Upper lobe of left lung (tissue), 6 donors: ENCODE results near the gene SRBD1. TPM values are rescaled to one million over a fixed set of nuclear protein-coding genes. Genes with fewer than 3 reads are reported as not detected.

Source experiments
- ATAC-seq, 2 donors: fragments of 200-7000 bp; cut with Tn5 transposase; one replicate each; pipeline ENCODE4 v1.9.1; 2022; ENCODE audit warnings: mild to moderate bottlenecking in 2 of 2, moderate library complexity in 2 of 2; ENCODE audit not compliant: low FRiP score in 2 of 2
- DNase-seq, 2 donors: peaks; one replicate each; pipeline ENCODE4 v3.0.0-alpha.2; 2019 to 2020
- H3K27ac ChIP-seq, 4 donors: fragments of 200-600 bp; sonication (generic); one replicate each; pipeline ENCODE4 v1.5.1; 2016 to 2019
- H3K27me3 ChIP-seq, 4 donors: fragments of 200-600 bp; sonication (generic); one replicate each; pipeline ENCODE4 v1.5.1; 2017 to 2019
- H3K36me3 ChIP-seq, 4 donors: fragments of 200-600 bp; sonication (generic); one replicate each; pipeline ENCODE4 v1.5.1; 2016 to 2019
- H3K4me1 ChIP-seq, 4 donors: fragments of 200-600 bp; sonication (generic); one replicate each; pipeline ENCODE4 v1.5.1; 2018 to 2019
- H3K4me3 ChIP-seq, 4 donors: fragments of 200-600 bp; sonication (generic); one replicate each; pipeline ENCODE4 v1.5.1; 2017 to 2019; ENCODE audit warnings: mild to moderate bottlenecking in 2 of 4, moderate library complexity in 1 of 4
- H3K9me3 ChIP-seq, 4 donors: fragments of 200-600 bp; sonication (generic); one replicate each; pipeline ENCODE4 v1.5.1; 2018 to 2019
- CTCF ChIP-seq, 6 experiments: fragments of 450-650 bp in 4 of 6; fragments of 200-600 bp in 2 of 6; sonication (generic) in 2 of 6; IDR thresholded peaks; one replicate each; pipeline ENCODE4 v1.5.1; 2016 to 2019; ENCODE audit warnings: antibody characterized with exemption in 6 of 6
- EP300 ChIP-seq, 4 donors: sonication (generic); formaldehyde crosslinking; IDR thresholded peaks; one replicate each; pipeline ENCODE4 v1.5.1; 2017; ENCODE audit warnings: antibody characterized with exemption in 4 of 4, control low read depth in 2 of 4
- POLR2A ChIP-seq, 4 donors: fragments of 450-650 bp; IDR thresholded peaks; one replicate each; pipeline ENCODE4 v1.5.1; 2016 to 2017; ENCODE audit warnings: antibody characterized with exemption in 4 of 4, mild to moderate bottlenecking in 2 of 4
- POLR2AphosphoS5 ChIP-seq, 2 donors: sonication (generic); formaldehyde crosslinking; IDR thresholded peaks; one replicate each; pipeline ENCODE4 v1.5.1; 2017; ENCODE audit warnings: antibody characterized with exemption in 2 of 2
- WGBS, 2 donors: methylation state at CpG; one replicate each; pipeline ENCODE4 v1.1.5; 2017 to 2018; 5-methylcytosine and 5-hydroxymethylcytosine counted together
- total RNA-seq, 6 donors: library from RNA; depleted of rRNA in 4 of 6; stranded (reverse); fragments of >200 nt in 4 of 6; gene quantifications; one replicate each; pipeline versions ENCODE4 v1.1.0 to v1.2.1, GENCODE V29; 2016 to 2021
- donor health status: DM: no; HTN: no; CAD: no; lungs with moderate emphysema.
- donor health status: DM: no; HTN: yes; CAD: no; lungs with severe emphysema.

The SRBD1 gene
- 10 to 100 TPM; 16.4 to 38.3 (median 19.0) TPM for total RNA-seq

DNA sequence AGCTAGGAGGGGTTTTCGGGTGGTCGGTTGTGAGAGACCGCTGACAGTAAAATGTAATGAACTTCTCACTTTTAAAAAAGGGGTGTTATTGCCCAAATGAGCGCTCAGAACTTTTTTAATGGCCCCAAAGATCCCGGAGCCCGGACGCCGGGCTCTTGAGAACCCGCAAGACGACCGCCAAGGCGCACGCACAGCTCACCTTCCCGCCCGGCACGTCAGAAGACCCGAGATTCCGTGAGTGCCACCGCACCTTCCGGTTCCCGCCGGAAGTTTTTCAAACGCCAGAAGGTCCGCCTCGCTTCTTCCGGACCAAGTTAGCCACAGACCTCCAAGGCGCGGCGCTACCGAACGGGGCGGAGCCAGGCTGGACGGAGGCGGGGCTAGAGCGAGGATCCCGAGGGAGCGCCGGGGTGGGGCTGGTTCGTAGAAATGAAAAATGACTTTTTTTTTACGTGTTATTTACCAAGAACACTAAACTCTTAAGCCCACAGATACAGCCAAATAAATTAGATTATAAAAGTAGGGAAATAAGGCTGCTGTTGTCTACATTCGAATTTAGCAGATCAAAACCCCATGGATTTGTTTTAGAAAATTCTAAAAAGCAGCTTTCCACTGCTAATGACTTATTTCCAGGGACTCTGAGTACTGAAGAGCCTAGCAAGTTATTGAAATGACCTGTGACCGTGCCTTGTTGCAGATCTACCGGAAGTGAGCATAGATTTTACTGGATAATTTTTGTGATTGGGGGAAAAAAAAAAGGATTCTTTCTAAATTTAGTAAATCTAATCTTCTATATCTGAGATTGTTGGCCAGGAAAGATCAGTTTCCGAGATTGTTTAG, at the start of gene SRBD1:
TSS of gene SRBD1 (minus strand) at position 248 of the 840 bp plus-strand sequence. CDS start 5,826 bp downstream, outside the sequence.
- no peaks in the 10 kb centered on the region for H3K36me3 ChIP-seq
- no peaks in the 10 kb centered on the region for H3K27me3 ChIP-seq
- H3K27ac ChIP-seq = peak within 1 kb of the TSS; percentile 85 to 97 (median 89)
- no peaks in the 10 kb centered on the region for H3K9me3 ChIP-seq
- H3K4me3 ChIP-seq = peak within 1 kb of the TSS; percentile 79 to 98 (median 85)
- peaks cover 10 to 32% (median 14%) of the 10 kb centered on the region in 4 donors for H3K4me1 ChIP-seq
- DNase-seq (peak; percentile 97 to 99), ATAC-seq (peak; percentile 98 to 99)
- TF ChIP-seq EP300 (IDR thresholded peaks at IDR 0.05) (peak in 1 of 4 donors; percentile 61), POLR2A (IDR thresholded peaks at IDR 0.05) (peak in 3 of 4 donors; percentile 27 to 68 (median 31)), POLR2AphosphoS5 (IDR thresholded peaks at IDR 0.05) (peak in 1 of 2 donors; percentile 89), CTCF (IDR thresholded peaks at IDR 0.05) (peak in 2 of 6 experiments; percentile 4 to 16)
- 4 to 5% methylated on average over 20 to 44 of the region's 44 CpGs for WGBS, 2 donors

DNA sequence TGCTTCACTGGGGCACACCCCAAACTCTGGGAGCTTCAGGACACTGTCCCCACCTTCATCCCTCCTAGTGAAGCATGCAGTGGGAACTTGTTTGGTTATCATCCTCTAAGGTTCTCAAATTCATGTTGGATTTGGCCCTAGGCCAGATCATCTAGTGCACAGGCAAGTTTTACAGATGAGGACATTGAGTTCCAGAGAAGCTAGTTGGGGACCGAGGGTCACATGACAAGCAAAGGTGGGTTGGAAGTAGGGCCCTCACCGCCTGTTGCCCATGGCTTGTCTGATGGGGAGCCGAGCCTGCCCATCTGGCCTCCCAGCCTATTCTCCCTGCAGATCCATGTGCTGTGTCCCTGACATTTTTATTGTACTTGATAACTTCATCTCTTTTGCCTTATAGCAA, 43.2 kb upstream of the SRBD1 start:
- 74 to 80% methylated on average over 3 of the region's 3 CpGs for WGBS, 2 donors
- ATAC-seq (no peak), DNase-seq (no peak)
- H3K4me1 ChIP-seq = peaks cover 12 to 32% (median 16%) of the 10 kb centered on the region in 4 donors
- H3K9me3 ChIP-seq = no peaks in the 10 kb centered on the region
- no peaks in the 10 kb centered on the region for H3K36me3 ChIP-seq
- no peaks in the 10 kb centered on the region for H3K27me3 ChIP-seq
- no peak overlapping the region for H3K27ac ChIP-seq
- peak overlapping the region in 2 of 4 donors; percentile 12 to 97 for H3K4me3 ChIP-seq
- TF ChIP-seq POLR2A (IDR thresholded peaks at IDR 0.05) = no peak

- no peaks in the 10 kb centered on the region for H3K9me3 ChIP-seq
- H3K27me3 ChIP-seq = no peaks in the 10 kb centered on the region
- no peak for ATAC-seq
- TF ChIP-seq POLR2A (IDR thresholded peaks at IDR 0.05) = no peak
- WGBS, 2 donors = 60 to 61% methylated on average over 5 of the region's 5 CpGs
- no peak overlapping the region for H3K27ac ChIP-seq
- H3K4me3 ChIP-seq = peak overlapping the region; percentile 75 to 97 (median 85)
- peaks cover 15 to 41% (median 21%) of the 10 kb centered on the region in 4 donors for H3K4me1 ChIP-seq
- no peak for DNase-seq
- H3K36me3 ChIP-seq = no peaks in the 10 kb centered on the region
Measured at GRCh38 chr2:45653122-45653913, 42.3 kb upstream of the SRBD1 start.

DNA sequence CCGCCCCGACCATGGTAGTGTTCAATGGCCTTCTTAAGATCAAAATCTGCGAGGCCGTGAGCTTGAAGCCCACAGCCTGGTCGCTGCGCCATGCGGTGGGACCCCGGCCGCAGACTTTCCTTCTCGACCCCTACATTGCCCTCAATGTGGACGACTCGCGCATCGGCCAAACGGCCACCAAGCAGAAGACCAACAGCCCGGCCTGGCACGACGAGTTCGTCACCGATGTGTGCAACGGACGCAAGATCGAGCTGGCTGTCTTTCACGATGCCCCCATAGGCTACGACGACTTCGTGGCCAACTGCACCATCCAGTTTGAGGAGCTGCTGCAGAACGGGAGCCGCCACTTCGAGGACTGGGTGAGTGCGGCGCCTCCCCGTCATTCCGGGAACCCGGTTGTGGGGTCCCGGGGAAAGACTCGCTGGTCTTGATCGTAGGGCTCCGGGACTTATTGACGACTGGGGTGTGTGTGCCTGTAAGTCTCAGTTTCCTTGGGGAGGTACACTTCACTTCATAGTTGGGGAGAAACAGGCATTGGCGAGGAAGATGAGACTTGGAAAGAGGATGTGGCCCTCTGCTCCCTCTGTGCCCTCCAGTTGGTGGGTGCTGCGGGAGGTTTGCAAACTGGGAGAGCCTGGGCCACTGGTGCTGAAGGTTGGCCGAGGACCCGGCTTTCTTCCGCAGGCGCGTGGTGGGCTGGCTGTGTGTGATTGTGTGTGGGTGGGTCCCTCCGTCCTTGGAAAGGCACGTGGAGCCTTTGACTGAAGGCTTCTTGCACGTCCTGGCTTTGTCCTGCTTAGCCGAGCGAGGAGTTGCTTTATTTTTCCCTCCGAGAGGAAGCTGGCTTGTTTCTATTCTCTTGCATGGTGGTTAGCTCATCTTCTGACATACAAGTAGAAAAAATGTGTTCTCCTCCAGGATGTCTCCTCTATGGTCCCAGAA, 41.3 kb upstream of the SRBD1 start:
- TF ChIP-seq CTCF (IDR thresholded peaks at IDR 0.05) (peak in 1 of 6 experiments; percentile 6), EP300 (IDR thresholded peaks at IDR 0.05) (no peak), POLR2AphosphoS5 (IDR thresholded peaks at IDR 0.05) (peak in 1 of 2 donors; percentile 20)
- peak overlapping the region; percentile 75 to 97 (median 85) for H3K4me3 ChIP-seq
- no peaks in the 10 kb centered on the region for H3K9me3 ChIP-seq
- no peaks in the 10 kb centered on the region for H3K36me3 ChIP-seq
- peak overlapping the region; percentile 97 to 100 (median 99) for H3K27ac ChIP-seq
- peaks cover 15 to 42% (median 29%) of the 10 kb centered on the region in 4 donors for H3K4me1 ChIP-seq
- WGBS, 2 donors = 4 to 11% methylated on average over 3 to 50 of the region's 53 CpGs
- ATAC-seq (peak in 1 of 2 donors; percentile 12), DNase-seq (peak; percentile 46 to 80)
- no peaks in the 10 kb centered on the region for H3K27me3 ChIP-seq

- H3K27ac ChIP-seq = peak within 1 kb of the TSS; percentile 97 to 100 (median 99)
- TF ChIP-seq POLR2AphosphoS5 (IDR thresholded peaks at IDR 0.05) = no peak
- TF ChIP-seq EP300 (IDR thresholded peaks at IDR 0.05) = no peak
- no peak for TF ChIP-seq POLR2A (IDR thresholded peaks at IDR 0.05)
- TF ChIP-seq CTCF (IDR thresholded peaks at IDR 0.05) = peak in 1 of 6 experiments; percentile 6
- ATAC-seq = peak; percentile 40 to 41
- DNase-seq = peak in 1 of 2 donors; percentile 70
- H3K9me3 ChIP-seq = no peaks in the 10 kb centered on the region
- no peaks in the 10 kb centered on the region for H3K36me3 ChIP-seq
- 0 to 1% methylated on average over 4 to 44 of the region's 66 CpGs for WGBS, 2 donors
- peak within 1 kb of the TSS; percentile 75 to 97 (median 85) for H3K4me3 ChIP-seq
- H3K27me3 ChIP-seq = no peaks in the 10 kb centered on the region
- H3K4me1 ChIP-seq = peaks cover 15 to 42% (median 29%) of the 10 kb centered on the region in 4 donors
Measured at GRCh38 chr2:45651415-45652089, 40.5 kb upstream of the SRBD1 start, which contains the start of gene PRKCE. Gene PRKCE, plus strand, starts transcription at chr2:45651675.
